ENCODE measurements around the gene LAMB3.

Gene LAMB3

DNA sequence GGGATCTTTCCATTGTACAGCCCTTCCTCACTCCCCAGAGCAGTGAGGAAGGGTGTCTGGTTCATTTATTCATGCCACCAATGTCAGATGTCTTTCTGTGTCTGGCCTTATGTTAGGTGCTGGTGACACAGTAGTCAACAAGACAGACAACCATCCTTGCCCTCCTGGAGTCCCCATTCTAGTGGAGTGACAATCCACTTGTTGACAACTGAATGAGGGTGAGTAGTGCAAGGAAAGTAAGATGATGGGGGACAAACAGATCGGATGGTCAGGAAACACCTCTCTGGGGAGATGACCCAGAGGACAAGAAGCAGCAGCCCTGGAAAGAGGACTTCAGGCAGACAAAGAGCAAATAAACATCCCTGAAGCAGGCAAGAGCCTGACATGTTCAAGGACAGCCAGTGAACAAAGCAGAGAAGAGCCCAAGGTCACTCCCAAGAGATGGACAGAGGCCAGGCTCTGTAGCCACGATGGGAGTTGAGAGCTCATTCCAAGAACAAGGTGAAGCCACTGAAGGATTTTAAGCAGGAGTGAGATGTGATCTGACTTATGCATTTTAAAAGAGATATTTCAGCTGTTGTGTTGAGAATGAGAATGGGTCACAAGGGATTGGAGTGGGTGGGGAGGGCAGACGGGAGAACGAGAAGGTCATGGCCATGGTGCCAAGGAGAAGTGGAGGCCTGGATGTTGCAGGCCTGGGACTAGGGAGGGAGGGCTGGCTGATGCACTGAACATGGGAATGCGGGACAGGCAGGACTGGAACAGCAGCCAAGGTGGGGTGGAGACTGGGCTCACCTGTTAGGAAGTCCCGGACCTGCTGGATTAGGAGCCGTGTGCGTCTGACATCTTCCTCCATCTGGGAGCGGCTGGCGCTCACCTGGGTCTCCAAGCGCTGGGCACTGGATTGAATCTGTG is 30.2 kb downstream of the LAMB3 start:
- H3K79me2 ChIP-seq (ENCODE audit: insufficient read depth, low read length), result no peaks in the 10 kb centered on the region
- TF ChIP-seq, protein P1, sequence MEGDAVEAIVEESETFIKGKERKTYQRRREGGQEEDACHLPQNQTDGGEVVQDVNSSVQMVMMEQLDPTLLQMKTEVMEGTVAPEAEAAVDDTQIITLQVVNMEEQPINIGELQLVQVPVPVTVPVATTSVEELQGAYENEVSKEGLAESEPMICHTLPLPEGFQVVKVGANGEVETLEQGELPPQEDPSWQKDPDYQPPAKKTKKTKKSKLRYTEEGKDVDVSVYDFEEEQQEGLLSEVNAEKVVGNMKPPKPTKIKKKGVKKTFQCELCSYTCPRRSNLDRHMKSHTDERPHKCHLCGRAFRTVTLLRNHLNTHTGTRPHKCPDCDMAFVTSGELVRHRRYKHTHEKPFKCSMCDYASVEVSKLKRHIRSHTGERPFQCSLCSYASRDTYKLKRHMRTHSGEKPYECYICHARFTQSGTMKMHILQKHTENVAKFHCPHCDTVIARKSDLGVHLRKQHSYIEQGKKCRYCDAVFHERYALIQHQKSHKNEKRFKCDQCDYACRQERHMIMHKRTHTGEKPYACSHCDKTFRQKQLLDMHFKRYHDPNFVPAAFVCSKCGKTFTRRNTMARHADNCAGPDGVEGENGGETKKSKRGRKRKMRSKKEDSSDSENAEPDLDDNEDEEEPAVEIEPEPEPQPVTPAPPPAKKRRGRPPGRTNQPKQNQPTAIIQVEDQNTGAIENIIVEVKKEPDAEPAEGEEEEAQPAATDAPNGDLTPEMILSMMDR (IDR thresholded peaks at IDR 0.05; ENCODE audit: insufficient read depth, low read length, poor library complexity, severe bottlenecking), result no peak
- TF ChIP-seq EZH2phosphoT487 (conservative IDR thresholded peaks at IDR 0.05; ENCODE audit: low read length), result no peak
- no peaks in the 10 kb centered on the region for H3K27me3 ChIP-seq (ENCODE audit: low read length)
- H3F3A ChIP-seq (ENCODE audit: insufficient read depth), result no peaks in the 10 kb centered on the region
- no peak overlapping the region for H3K9ac ChIP-seq (ENCODE audit: low read length)
- no peaks in the 10 kb centered on the region for H4K20me1 ChIP-seq (ENCODE audit: low read depth, low read length)
- no peak overlapping the region for H3K27ac ChIP-seq (ENCODE audit: low read depth, low read length)
- H3K4me3 ChIP-seq (ENCODE audit: insufficient read depth, low read length, poor library complexity, severe bottlenecking), result no peak overlapping the region
- H3K9me3 ChIP-seq (ENCODE audit: insufficient read depth, low read length), result no peaks in the 10 kb centered on the region
- H3K9me2 ChIP-seq (replicated peaks; ENCODE audit: insufficient read depth, low read length), result no peaks in the 10 kb centered on the region
- no peak overlapping the region for H2AFZ ChIP-seq (ENCODE audit: low read depth, low read length, severe bottlenecking)
- H3K36me3 ChIP-seq (ENCODE audit: low read length), result no peaks in the 10 kb centered on the region
- no peak overlapping the region for H3K4me2 ChIP-seq (ENCODE audit: low read depth, low read length, poor library complexity, severe bottlenecking)

DNA sequence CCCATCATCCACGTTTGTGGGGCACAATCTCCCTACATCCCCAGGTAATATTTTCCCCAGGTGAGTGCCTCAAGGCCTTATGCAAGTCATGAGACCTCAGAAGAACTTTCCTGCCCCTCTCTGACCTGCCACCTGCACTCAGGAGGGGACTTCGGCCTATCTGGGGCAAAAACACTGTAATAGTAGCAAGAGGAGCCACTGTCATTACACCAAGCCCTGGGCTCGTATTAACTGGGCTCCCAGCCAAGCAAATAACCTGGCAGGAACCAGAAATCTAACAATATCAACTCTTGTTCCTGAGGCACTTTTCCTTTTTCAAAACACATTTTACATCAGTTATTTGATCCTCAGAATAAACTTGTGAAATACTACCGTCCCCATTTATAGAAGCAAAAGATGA is 30.9 kb downstream of the LAMB3 start:
- H3K9me3 ChIP-seq (ENCODE audit: insufficient read depth, low read length), result no peaks in the 10 kb centered on the region
- no peak overlapping the region for H3K27ac ChIP-seq (ENCODE audit: low read depth, low read length)
- H3K79me2 ChIP-seq (ENCODE audit: insufficient read depth, low read length), result no peaks in the 10 kb centered on the region
- no peaks in the 10 kb centered on the region for H3K36me3 ChIP-seq (ENCODE audit: low read length)
- no peak overlapping the region for H3K4me3 ChIP-seq (ENCODE audit: insufficient read depth, low read length, poor library complexity, severe bottlenecking)
- no peaks in the 10 kb centered on the region for H3K27me3 ChIP-seq (ENCODE audit: low read length)
- H3K9ac ChIP-seq (ENCODE audit: low read length), result no peak overlapping the region
- TF ChIP-seq, protein P1 (IDR thresholded peaks at IDR 0.05; ENCODE audit: insufficient read depth, low read length, poor library complexity, severe bottlenecking), result no peak
- TF ChIP-seq EZH2phosphoT487 (conservative IDR thresholded peaks at IDR 0.05; ENCODE audit: low read length), result no peak
- no peaks in the 10 kb centered on the region for H3F3A ChIP-seq (ENCODE audit: insufficient read depth)
- H3K4me2 ChIP-seq (ENCODE audit: low read depth, low read length, poor library complexity, severe bottlenecking), result no peak overlapping the region
- H4K20me1 ChIP-seq (ENCODE audit: low read depth, low read length), result no peaks in the 10 kb centered on the region
- no peaks in the 10 kb centered on the region for H3K9me2 ChIP-seq (replicated peaks; ENCODE audit: insufficient read depth, low read length)
- no peak overlapping the region for H2AFZ ChIP-seq (ENCODE audit: low read depth, low read length, severe bottlenecking)

DNA sequence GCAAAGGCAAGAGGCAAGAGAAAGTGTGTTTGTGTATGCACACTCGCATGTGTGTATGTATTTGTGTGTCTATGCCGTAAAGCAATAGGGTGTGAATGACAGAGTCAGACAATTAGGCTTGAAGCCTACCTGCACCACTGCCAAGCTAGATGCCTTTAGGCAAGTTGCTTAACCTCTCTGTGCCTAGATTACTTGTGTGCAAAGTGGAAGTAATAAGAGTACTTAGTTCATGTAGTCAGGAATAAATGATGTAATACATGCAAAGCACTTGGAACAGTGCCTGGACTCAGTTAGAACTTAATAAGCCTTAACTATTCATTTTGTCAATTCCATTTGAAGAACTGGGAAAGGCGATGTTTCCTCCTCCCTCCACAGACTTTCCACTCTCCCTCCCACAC is 31.7 kb downstream of the LAMB3 start:
- no peak overlapping the region for H3K27ac ChIP-seq (ENCODE audit: low read depth, low read length)
- H2AFZ ChIP-seq (ENCODE audit: low read depth, low read length, severe bottlenecking), result no peak overlapping the region
- TF ChIP-seq, protein P1 (IDR thresholded peaks at IDR 0.05; ENCODE audit: insufficient read depth, low read length, poor library complexity, severe bottlenecking), result no peak
- TF ChIP-seq EZH2phosphoT487 (conservative IDR thresholded peaks at IDR 0.05; ENCODE audit: low read length), result no peak
- no peaks in the 10 kb centered on the region for H3K27me3 ChIP-seq (ENCODE audit: low read length)
- no peak overlapping the region for H3K4me3 ChIP-seq (ENCODE audit: insufficient read depth, low read length, poor library complexity, severe bottlenecking)
- H3K9me2 ChIP-seq (replicated peaks; ENCODE audit: insufficient read depth, low read length), result no peaks in the 10 kb centered on the region
- H3F3A ChIP-seq (ENCODE audit: insufficient read depth), result no peaks in the 10 kb centered on the region
- no peak overlapping the region for H3K9ac ChIP-seq (ENCODE audit: low read length)
- no peaks in the 10 kb centered on the region for H3K79me2 ChIP-seq (ENCODE audit: insufficient read depth, low read length)
- no peaks in the 10 kb centered on the region for H3K36me3 ChIP-seq (ENCODE audit: low read length)
- H4K20me1 ChIP-seq (ENCODE audit: low read depth, low read length), result no peaks in the 10 kb centered on the region
- H3K4me2 ChIP-seq (ENCODE audit: low read depth, low read length, poor library complexity, severe bottlenecking), result no peak overlapping the region
- H3K9me3 ChIP-seq (ENCODE audit: insufficient read depth, low read length), result no peaks in the 10 kb centered on the region

Data from SU-DHL-6 (cell line).